ENCODE data around the gene UBE2G2.

DNA sequence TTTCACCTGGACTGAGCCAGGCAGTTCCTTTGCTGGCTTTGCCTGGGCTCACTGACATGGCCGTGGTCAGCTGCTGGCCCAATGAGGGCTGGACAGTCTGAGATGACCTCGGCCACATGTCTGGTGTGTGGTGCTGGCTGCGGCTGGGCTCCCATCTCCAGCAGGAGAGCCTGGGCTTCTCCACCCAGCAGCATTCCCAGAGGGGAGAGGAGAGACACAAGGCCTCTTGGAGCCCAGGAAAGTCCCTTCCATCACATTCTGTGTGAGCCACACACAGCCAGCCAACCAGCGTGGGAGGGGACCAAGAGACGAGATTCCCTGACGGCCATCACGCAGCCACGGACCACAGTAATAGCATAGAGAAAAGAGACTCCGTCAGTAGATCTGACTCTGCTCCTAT, 37.3 kb upstream of the UBE2G2 start:
- TF ChIP-seq, protein P1, sequence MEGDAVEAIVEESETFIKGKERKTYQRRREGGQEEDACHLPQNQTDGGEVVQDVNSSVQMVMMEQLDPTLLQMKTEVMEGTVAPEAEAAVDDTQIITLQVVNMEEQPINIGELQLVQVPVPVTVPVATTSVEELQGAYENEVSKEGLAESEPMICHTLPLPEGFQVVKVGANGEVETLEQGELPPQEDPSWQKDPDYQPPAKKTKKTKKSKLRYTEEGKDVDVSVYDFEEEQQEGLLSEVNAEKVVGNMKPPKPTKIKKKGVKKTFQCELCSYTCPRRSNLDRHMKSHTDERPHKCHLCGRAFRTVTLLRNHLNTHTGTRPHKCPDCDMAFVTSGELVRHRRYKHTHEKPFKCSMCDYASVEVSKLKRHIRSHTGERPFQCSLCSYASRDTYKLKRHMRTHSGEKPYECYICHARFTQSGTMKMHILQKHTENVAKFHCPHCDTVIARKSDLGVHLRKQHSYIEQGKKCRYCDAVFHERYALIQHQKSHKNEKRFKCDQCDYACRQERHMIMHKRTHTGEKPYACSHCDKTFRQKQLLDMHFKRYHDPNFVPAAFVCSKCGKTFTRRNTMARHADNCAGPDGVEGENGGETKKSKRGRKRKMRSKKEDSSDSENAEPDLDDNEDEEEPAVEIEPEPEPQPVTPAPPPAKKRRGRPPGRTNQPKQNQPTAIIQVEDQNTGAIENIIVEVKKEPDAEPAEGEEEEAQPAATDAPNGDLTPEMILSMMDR (IDR thresholded peaks at IDR 0.05): no peak
- no peak for TF ChIP-seq POLR2A (IDR thresholded peaks at IDR 0.05)
